Fibroblast of upper back skin (primary cell): Measurements from ENCODE around the gene PEMT.

Source experiments
- DNase-seq: peaks from one replicate; pipeline ENCODE4 v3.0.0-alpha.2; 2013

PEMT gene

GRCh38 chr17:17549732-17550366 is 41.7 kb downstream of the PEMT start:
- no peak for DNase-seq

GRCh38 chr17:17548044-17548443 is 43.5 kb downstream of the PEMT start:
- no peak for DNase-seq

GRCh38 chr17:17547210-17547764 is 44.2 kb downstream of the PEMT start:
- no peak for DNase-seq

- no peak for DNase-seq
Observed at GRCh38 chr17:17546399-17547185, 44.9 kb downstream of the PEMT start.

GRCh38 chr17:17545984-17546383 is 45.5 kb downstream of the PEMT start:
- no peak for DNase-seq

GRCh38 chr17:17545031-17545820 is 46.3 kb downstream of the PEMT start:
- DNase-seq, result peak; percentile 57

GRCh38 chr17:17542906-17543635 is 48.4 kb downstream of the PEMT start:
- DNase-seq, result no peak

GRCh38 chr17:17541640-17542001 is 49.9 kb downstream of the PEMT start:
- DNase-seq, result no peak

- DNase-seq, result no peak
Observed at GRCh38 chr17:17540935-17541639, 50.4 kb downstream of the PEMT start.

- no peak for DNase-seq
Observed at GRCh38 chr17:17540278-17540906, 51.1 kb downstream of the PEMT start.

- DNase-seq, result no peak
Observed at GRCh38 chr17:17539591-17539990, 51.9 kb downstream of the PEMT start.

- DNase-seq, result peak; percentile 24
Observed at GRCh38 chr17:17538417-17539391, 52.8 kb downstream of the PEMT start.

GRCh38 chr17:17537311-17538099 is 54.0 kb downstream of the PEMT start:
- DNase-seq, result no peak

- no peak for DNase-seq
Observed at GRCh38 chr17:17536702-17537101, 54.8 kb downstream of the PEMT start.

GRCh38 chr17:17535957-17536356 is 55.6 kb downstream of the PEMT start:
- DNase-seq, result peak; percentile 36

- no peak for DNase-seq
Observed at GRCh38 chr17:17533901-17534441, 57.5 kb downstream of the PEMT start.

- no peak for DNase-seq
Observed at GRCh38 chr17:17532991-17533390, 58.5 kb downstream of the PEMT start.

- no peak for DNase-seq
Observed at GRCh38 chr17:17531156-17531555, 60.4 kb downstream of the PEMT start.
